ENCODE results near the gene CDHR3. TPM values are rescaled to one million over a fixed set of nuclear protein-coding genes. Genes with fewer than 3 reads are reported as not detected.
A peak's percentile ranks its signal among the peaks of the same experiment; 100 is the strongest.

Gene CDHR3
- total RNA-seq, 1 donor from 2014 or later = 16.1 TPM

DNA sequence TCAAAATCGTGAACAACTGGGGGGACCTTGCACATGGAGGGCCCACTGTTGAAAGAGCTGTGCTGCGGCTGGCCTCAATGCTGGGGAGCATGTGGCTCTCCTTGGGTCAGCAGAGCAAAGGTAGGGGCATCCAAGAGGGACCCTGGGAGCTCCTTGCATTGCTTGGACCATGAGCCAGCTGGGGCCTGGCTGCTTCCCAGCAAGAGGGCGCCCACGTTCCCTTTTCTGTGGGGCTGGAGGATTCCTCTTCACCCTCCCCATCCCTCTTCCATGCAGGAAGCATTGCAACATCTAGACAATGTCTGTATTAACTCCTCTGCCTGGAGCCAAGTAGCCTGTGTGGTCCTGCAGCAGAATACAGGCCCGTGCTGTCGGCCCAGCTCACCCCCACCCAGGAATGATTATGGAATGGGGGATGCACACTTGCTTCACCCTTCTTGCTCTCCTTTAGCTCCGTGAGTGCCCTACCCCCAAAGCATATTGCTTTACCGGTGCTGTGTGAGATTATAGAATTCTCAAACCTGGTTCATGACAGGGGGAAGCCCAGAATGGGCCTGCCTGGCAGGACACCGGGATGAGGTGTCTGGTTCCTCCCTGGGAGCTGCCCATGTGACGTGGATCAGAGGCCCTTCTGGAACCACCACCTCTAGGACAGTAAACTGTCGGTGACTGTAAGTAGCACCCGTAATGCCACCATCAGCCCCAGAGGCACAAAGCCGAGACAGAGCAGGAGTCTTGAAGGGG is 87.1 kb downstream of the CDHR3 start:
- no peak for DNase-seq

DNA sequence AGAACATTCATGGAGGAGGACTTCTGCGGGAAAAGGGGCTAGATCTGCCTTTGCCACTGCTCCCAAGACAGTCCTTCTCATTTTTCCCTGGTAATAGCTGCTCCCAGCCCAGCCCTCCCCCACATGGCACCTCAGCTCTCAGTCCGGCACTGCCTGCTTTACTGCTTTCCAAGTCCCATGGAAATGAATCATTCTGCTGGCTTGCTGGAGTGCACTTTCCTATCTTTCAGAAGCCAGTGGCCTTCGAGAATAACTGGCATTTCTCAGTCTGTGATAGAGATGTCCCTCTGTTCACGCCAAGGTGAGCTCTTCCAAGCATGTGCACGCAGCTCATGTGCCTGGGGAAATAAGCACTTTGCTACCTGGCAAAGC is 87.7 kb downstream of the CDHR3 start:
- DNase-seq = peak; percentile 51

DNA sequence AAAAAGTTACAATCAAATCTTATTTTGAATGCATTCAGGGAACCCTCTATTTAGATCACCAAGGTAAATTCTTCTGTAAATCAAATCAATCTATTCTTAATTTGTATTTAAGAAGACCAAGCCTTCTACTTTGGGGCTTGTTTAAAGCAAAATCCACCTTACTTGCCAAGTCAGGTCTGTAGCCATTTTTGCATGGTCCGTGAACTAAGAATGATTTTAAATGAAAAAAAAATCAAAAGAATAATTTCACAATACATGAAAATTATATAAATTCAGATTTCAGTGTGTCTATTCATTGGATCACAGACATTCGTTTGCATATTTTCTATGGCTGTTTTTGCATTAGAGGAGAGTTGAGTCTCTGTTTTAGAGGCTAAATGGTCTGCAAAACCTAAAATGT is 89.6 kb downstream of the CDHR3 start:
- no peak for DNase-seq

DNA sequence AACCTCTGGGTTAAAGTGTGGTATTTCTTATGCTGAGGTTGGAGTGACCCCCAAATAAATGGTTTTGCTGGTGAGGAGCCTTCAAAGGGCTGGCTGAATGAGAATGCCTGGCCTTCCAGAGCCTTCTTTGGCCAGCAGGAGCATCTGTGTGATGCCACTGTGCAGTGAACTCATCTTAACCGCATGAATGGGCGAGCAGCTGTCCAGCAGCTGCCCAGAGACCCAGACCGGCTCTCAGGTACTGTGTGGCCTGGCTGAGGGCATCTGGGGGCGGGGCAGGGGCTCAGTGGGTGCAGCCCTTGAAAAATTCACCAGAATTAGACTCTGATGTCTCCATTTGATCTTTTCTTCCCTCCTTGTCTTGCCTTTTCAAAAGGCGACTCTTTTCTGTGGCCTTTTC is 90.0 kb downstream of the CDHR3 start:
- DNase-seq = no peak

DNA sequence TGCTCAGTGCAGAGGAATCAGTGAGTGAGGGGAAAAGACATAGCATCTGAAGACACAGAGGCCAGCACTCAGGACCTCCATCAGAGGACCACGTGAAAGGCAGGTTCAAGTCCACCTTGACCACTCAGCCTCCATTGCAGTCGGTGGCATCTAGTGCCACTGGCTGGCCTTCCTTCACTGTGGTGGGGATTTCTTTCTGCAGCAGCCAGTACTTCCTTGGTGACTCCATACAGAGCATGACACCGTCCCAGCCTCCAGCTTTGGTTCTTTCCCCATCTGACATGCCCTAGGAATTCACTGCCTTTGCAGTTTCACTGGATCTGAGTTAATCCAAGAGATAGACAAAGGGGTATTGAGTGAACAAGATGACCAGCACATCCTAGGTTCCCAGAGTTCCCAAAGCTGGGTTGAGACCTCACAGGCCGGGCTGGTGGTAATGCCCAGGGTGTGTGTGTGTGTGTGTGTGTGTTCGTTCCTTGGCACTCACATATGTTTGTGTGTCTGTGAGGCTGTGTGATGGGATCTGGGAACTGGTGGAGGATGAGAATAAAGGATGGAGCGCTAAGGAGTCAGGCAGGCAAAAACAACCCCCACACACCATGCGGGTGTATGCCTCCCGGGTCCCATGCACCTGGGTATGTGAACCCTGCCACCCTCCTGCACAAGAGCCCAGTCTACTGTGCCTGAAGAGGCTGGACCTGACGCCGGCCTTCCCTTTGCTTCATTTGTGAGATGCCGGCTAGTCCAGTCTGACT is 91.3 kb downstream of the CDHR3 start:
- DNase-seq = no peak

DNA sequence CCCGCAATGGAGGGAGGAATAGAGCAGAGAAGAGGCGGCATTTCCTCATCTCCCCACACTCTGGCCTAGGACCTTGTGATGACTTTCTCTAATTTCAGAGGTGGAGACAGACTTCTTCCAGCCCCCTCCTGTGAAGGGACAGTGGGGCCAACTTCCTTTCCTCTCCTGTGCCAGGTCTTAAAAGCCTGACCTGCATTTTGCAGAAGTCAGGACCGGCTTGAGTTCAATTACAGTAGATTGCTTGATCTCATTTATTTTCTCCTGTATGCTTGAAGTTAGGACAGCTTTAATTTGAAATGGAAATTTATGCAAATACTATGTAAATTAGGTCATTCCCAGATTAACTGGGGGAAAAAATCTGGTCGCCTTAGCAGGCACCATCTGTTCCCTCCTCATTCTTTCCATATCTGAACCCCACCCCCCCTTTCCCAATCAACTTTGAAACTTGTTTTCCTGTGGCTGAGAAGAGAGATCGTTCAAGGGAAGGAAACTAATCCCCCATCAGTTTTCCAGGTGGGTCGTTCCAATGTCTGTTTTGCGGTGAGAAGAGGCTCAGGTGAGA is 92.0 kb downstream of the CDHR3 start:
- no peak for DNase-seq

DNA sequence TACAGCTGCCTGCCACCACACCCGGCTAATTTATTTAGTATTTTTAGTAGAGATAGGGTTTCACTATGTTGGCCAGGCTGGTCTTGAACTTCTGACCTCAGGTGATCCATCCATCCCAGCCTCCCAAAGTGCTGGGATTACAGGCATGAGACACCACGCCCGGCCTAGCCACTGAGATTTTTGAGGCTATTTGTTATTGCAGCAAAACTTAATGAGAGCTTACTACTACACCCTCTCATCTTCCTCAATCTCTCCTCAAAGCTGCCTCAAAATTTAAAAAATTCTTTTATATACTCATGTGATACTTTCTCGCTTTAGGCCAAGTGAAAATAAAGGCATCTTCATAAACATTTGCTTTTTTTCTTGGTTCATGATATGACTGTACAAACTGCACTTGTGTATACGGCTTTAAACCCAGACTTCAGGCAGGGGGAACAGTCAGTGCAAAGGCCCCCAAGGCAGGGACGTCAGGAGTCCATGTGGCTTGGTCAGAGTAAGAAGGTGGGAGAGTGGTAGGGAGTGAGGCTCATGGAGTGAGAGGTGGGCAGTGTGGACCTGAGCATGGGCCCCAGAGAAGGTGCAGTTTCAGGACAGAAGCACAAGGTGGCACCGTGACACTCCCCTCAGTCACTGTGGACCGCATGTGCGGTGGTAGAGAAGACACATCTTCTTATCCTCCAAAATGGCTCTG is 93.6 kb downstream of the CDHR3 start:
- peak; percentile 31 for DNase-seq

DNA sequence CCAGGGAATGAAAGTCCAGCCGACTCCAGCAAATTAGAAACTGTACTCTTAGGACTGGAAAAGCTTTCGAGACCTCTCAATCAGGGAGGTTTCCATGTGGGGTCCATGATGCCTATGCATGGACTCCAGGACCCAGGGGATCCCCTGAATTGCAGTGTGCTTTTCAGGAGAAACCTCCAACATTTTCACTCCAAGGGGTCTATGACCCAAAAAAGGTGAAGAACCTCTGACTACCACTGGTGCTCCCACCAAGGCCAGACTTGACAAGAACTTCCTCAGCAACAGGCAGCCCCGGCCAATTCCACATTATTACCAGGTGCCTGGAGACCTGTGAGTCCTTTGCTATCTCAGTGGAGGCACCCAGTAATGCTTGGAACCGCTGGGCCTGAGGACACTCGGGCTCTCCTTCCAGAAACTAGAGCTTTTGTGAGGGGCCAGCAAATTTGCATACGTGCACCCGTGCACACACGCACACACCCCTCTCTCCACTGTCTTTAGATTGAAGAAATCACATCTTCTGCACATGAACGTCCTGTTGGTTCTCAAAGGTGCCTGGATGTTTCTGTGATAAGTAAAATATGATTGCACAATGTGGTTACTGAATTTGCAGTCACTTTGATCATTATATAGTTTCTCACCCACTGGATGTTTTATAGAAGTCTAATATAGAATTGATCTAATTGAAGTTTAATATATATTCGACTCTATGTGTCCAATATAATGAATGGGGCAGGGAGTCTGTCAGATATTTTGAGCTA is 94.3 kb downstream of the CDHR3 start:
- no peak for DNase-seq

DNA sequence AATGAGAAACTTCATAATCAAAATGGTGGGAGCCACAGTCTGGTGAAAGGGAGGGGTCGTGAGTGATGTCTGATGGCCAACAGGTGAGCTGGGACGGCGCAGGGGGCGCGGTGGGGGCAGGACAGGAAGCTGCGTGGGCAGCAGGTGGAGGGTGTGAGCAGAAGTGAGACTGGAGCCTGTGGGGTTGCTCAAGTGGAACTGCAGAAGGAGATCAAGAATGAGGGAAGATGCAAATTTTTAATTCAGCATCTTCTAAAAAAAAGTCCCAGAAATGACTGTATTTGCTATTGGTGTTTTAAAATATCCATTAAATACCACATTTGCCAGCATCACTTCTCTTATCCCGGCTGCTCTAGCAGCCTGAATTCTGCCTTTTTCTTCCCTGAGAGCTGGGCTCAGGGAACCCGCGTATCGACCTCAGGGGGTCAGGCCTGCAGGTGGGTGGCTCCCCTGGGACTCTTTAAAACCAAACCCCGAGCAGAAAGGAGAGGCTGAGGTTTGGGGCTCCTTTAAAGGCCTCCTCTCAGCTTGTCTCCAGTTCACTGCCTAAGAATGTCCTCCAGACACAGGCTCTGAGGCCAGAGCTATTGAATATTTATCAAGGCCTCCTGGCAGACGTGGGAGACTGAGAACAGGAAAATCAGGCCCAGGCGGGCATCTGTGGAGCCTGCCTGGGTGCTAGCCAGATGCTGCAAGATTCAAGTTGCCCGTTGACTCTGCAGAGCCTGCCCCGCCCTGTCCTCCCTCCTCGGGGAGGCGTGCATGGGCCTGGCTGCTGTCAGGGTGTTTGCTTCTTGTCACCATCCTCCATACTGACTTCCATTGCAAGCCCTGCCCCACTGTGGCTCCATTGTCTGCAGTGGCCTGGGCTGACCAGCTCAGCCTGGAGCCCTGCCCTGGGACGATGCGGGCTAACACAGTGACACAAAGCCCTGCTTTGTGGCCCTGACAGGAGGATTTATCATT is 95.2 kb downstream of the CDHR3 start:
- DNase-seq = peak; percentile 84

DNA sequence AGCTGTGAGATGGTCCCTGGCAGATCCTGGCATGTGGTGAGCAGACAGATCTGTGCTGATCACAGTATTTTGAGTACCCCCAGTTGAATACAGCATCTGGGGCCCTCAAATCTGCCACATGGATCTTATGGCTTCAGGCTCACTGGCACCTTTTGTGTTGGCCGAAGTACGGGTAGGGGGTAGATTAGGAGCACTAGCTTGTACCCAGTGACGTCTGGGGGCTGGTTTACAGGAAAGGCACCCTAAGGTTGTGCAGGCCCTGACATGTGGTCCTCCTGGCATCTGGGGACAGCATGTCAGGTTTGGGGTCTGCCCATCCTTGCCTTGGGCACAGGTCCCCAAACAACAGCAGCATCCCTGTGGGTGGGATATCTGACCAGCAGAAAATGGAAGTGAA is 95.9 kb downstream of the CDHR3 start:
- no peak for DNase-seq

DNA sequence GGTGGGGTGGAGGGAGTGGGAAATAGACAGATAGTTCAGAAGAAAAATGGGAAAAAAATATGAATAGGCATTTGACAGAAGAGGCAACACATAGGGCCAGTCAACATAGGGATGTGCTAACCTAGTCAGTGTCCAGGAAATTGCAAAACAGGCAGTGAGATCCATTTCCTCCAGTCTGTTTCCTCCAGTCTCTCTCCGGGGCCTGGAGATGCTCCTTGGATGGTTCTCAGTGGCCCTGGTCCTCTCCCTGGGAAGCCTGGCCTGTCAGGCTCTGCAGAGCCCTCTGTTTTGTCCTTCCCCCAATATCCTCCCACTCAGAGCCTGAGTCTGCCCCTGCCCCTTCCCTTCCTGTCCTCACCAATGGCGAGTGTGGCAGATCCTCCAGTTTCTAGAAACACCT is 96.5 kb downstream of the CDHR3 start:
- DNase-seq = no peak

DNA sequence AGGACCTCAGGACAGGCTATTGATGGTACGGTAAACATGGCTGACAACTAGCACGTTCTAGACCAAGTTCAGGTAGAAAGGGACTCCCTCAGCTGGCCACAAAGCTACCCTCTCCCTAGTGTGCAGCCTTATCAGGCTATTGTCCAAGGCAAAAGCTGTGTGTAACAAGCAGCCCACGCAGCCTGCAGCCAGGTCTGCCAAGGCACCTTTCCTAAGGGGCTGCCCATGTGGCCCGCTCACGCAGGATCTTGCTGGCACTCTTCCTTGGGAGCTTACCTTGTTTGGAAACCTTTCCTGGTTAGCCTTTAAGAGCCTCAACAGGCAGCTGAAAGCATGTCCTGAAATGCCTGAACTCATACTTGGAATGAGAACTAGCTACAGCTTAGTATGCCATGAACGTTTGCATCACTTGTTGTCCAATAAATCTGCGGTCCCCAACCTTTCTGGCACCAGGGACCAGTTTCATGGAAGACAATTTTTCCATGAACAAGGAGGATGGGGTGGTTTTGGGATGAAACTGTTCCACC is 97.4 kb downstream of the CDHR3 start:
- no peak for DNase-seq

DNA sequence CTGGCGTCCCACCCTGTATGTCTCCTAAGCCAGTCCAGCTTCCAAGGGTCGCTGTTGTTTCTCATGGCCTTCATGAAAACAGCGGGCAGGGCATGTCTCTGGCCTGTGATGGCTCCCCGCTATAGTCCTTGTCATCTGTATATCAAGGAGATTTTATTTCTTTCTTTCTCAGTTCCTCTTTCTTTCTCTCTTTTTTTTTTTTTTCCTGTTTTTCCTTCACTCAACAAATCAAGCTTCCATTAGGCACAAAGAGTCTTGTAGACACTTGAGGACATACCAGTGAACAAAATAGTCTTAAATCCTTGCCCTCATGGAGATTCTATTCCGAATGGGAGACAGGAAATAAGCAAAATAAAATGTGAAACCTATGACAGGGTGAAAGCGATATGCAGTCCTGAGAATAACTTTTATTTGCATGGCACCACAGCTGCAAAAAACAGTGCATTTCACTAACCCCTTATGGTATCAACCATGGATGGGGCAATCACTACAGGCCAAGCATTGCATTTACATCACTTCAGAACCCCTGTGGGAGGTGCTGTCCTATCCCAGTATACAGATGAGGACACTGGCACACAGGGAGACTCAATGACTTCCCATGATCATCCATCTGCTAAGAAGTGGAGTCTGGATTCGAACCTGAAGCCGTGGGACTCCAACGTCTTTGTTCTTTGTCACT is 98.4 kb downstream of the CDHR3 start:
- no peak for DNase-seq

DNA sequence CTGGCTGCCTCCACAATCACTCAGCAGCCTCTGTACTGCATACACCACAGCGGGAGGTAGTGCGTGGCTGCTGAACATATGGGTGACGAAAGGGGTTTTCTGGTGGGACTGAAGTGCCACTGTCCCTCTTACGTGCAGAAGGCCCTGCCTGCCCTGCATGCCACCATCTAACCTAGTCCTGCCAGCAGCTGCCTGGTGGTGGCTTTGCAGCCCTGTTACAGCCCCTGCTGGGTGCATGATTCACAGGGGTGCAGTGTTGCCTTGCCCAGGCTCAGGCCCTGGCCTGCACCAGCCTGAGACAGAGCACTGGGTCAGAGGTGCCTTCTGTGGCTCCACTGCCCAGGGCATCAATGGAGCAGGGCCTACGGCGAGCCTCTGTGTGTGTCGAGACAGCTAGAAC is 98.9 kb downstream of the CDHR3 start:
- DNase-seq = no peak

DNA sequence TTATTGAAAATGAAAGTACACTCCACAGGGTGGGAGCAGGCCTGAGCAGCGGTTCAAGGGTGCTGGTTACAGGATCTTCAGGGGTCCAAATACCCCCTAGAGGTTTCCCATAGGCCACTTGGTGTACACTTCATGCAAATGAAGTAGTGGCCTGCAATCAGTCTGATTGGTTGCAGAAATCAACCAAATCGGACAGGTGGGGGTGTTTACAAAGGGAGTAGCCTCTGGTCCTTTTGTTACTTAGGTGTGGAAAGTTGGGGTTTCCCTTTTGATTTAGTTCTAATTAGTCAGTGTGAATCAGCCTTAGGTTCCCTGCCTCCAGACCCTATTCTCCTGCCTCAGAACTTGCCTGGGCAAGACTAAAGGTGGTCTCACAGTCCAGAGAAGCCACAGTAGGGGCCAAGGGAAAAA is 99.5 kb downstream of the CDHR3 start:
- no peak for DNase-seq

DNA sequence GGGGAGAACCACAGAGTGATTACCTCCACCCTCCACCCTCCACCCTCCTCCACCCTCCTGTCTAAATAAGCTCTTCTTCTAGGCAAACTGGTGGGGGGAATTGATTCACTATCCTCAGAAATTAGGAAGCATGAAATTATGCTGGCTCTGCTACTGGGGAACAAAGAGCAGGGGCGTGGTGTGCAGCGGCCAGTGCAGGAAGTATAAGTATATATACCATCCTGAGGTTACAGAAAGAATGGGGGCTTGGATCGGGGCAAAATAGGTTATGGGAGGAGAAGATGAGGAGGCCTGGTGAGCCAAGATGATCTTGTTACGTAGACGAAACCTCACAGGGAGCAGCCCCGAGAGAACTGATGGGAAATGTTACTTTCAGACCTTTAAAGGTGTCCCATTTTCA is 100.0 kb downstream of the CDHR3 start:
- no peak for DNase-seq

DNA sequence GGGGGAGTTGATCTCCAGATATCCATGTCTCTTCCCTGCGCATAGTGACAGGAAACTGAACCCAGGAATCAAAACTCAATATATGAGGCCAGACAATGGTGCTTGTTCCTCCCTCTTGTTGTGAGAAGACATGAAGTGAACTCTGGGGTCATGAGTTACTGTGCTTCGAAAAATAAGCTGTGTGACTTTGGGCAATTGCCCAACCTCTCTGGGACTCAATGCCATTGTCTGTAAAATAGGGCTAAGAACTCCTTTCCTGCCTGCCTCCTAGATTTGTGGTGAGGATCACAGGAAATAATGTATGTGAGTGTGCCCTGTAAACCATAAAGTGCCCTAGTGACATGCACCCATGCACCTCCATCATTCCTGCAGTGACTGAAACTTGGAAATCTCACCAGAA is 100.6 kb downstream of the CDHR3 start:
- no peak for DNase-seq

DNA sequence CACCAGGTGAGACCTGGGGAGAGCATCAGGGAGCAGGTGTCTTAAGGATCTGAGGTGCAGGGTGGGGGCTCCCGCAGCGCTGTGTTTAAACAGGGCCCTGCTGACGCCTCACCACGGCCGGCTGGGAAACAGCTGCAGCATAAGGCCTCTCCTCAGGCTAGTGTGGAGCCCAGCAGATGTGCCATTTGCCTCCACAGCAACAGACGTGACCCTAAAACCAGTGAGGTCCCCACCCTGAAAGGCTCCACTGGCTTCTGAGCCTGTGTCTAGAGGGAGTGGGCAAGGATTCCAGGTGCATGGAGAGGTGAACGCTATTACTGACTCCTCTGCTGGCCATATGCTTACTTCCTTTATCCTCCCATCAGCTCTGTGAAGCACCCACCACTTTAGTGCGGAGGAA is 101.3 kb downstream of the CDHR3 start:
- DNase-seq = no peak

DNA sequence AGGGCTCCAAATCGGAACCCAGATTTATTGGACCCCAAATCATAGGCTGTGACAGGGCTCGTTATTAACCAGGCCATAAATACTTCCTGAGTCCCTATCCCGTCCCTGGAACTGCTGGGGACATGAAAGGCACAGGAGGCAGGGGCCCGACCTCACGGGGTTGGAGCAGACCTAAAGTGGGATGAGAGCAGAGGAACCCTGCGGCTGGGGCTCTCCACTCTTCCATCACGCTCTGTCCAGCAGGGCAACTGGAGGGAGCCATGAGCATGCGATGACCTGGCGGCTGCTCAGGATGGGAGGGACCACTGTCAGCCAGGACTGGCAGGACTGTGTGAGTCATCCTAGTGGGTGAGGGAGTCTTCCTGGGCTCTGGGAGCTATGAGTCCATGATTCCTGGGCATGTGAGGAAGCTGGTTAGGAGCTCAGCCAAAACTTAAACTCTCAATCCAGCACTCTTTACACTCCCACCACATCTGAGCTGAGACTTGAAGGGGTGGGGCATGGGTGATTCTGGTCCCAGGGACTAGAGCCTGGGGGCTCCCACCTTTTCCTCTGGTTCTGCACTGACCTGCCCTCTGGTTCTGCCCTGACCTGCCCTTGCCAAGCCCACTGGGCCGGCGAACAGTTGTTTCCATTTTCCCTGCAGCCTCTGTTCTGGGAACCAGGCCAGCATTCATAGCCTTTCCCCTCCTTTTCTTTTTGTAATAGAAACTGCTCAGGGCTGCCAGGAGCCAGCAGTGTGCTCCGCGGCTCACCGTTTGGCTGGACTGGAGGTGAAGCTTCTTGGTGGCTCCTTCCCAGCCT is 101.9 kb downstream of the CDHR3 start:
- peak; percentile 82 for DNase-seq

Data from occipital lobe (tissue), 2 donors.